GM19324 (cell line): ENCODE data around the gene RNU6-9.
"Not testable (repeated sequence)": the region's sequence is repeated elsewhere in the genome, so short reads cannot be mapped to it uniquely, and the experiment has no call there.

ENCODE experiments used
- ATAC-seq: cut with Tn5 transposase; IDR thresholded peaks from one replicate; pipeline ENCODE4 v1.9.1; 2021; ENCODE audit warnings: mild to moderate bottlenecking, moderate library complexity; ENCODE audit not compliant: unreplicated experiment, low FRiP score

Gene RNU6-9

DNA sequence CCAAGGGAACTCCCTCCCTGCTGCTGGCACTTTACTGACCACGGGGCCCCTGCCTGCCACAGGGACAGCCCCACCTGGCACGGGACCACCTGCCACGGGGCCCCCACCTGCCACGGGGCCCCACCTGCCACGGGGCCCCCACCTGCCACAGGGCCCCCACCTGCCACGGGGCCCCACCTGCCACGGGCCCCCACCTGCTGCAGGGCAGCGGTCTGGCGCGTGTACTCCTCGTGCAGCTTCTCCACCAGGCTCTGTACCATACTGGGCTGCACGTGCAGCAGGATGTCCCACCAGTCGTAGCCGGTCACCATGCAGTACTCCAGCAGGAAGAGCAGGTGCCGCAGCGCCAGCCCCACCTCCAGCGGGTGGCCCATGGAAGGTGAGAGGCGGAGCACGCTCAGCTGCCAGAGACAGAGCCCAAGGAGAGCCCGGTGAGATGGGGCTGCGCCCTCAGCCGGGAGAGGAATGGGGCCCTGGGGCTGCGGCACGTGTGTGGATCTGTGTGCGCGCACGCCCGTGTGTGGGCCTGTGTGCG lies 16.4 kb upstream of the RNU6-9 start:
- ATAC-seq = no peak

GRCh38 chr19:877992-878660 lies 15.2 kb upstream of the RNU6-9 start:
- not testable (repeated sequence) for ATAC-seq

- not testable (repeated sequence) for ATAC-seq
These were observed 14.3 kb upstream of the RNU6-9 start for GRCh38 chr19:878751-879561.

- no peak for ATAC-seq
These were observed 13.4 kb upstream of the RNU6-9 start for GRCh38 chr19:879711-880438.

DNA sequence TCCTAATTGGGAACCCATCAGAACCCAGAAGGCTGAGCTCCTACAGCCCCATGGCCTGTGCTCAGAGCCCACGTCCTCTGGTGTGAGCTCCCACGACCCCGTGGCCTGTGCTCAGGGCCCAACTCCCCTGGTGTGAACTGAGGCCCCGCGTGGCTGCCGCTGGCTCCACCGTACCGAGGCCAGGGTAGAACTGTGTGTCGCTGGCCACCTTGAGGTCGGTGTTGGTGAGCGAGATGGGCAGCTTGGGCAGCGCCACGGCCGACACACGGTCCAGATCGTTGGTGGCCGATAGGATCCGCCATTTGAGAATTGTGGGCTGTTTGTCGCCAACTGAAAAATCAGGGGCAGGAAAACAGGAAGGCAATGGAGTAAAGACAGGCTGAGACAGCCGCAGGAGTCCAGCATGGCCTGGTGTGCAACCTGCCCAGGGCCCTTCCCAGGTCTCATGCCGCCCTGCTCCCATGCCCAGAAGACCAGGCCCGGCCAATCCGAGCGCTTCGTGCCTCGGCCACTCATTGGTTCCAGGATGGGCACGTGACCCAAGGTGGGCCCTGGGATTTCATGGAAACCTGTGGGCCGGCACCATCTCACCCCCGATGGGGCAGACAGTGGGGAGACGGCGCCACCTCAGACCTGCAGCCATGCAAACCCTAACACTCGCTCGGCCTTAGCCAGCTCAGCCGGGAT lies 11.8 kb upstream of the RNU6-9 start:
- ATAC-seq = no peak

DNA sequence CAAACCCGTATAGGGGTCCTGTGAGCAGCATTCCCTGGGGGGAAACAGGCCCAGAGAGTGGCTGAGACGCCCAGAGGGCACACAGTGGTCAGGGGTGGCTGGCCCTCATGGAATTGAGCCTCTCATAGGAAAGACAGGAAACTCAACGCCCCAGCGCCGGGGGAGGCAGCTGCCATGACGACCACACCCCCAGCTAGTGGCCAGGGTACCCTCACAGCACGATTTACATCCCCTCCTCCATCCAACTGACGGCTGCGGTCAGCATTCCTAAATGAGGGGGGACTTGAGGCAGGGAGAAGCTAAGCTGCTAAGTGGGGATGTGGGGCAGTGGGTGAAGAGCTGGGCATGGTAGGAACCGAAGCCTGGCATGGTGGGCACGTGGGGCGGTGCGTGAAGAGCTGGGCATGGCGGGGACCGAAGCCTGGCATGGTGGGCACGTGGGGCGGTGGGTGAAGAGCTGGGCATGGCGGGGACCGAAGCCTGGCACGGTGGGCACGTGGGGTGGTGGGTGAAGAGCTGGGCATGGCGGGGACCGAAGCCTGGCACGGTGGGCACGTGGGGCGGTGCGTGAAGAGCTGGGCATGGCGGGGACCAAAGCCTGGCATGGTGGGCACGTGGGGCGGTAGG lies 10.3 kb upstream of the RNU6-9 start:
- no peak for ATAC-seq

DNA sequence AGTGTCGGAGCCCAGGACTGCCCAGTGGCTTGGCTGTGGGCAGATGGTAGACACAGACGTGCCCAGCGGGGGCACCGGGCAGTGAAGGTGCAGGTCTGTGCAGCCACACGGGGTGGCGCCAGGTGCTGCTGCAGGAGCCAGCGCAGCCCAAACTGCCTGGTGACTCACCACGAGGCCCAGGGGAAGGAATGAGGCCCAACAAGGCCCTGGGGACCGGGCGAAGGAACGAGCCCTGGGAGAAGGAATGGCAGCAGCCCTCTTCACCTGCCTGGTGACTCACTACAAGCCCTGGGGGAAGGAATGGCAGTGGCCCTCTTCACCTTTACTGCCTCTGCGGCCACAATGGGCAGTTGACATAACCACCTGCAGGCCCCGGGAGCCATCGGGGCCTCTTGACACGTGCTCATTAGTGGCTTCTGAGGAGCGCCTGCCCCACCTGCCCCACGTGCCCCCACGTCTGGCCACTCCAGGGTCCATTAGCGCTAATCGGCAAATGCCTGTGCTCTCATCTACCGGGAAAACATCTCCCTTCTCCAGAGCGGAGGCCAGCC lies 9.5 kb upstream of the RNU6-9 start:
- no peak for ATAC-seq

DNA sequence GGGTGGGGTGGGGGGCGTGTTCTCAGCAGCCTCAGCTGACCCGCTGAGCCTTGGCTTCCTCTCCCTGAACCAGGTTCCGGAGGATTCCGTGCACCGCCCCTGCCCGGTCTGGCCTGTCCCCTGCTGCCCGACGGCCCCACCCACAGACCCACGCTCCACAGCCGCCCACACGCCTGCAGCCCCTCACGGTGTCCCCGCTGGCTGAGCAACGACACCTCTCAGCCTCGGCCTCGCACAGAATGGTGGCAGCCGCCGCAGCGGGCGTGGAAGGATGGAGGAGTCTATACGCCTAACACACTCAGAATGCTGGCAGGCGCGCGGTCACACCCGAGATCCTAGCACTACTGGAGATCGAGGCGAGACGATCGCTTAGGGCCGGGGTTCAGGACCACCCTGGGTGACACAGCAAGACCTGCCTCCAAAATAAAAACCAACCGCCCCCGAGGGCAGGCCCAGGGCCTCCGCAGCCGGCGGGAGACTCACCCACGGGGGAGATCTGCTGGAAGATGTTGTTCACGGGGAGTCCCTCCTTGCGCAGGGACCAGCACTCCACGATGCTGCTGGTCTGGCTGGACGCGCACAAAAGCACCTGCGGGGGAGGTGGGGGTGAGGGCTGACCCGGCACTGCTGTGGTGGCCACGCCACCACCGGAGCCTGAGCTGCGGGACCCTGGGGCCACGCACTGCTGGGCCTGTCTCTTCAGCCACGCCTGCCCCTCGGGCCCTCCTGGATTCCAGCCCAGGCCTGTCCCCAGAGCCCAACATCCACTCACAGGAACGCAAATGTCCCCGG lies 8.7 kb upstream of the RNU6-9 start:
- ATAC-seq = no peak

- ATAC-seq = no peak
These were observed 7.6 kb upstream of the RNU6-9 start for GRCh38 chr19:885536-886224.

- no peak for ATAC-seq
These were observed 6.2 kb upstream of the RNU6-9 start for GRCh38 chr19:887072-887471.

DNA sequence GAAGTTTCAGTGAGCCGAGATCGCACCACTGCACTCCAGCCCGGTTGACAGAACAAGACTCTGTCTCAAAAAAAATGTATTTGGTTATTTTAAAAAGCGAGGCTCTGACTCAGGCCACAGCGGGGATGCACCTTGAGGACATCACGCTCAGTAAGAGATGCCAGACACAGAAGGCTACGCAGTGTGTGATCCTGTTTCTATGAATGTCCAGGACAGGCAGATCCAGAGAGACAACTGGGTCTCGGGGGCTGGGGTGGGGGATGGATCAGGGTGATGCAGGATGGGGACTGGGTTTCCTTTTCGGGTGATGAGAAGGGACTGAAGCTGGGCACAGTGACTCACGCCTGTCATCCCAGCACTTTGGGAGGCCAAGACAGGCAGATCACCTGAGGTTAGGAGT lies 5.7 kb upstream of the RNU6-9 start:
- no peak for ATAC-seq

- ATAC-seq = no peak
These were observed 4.5 kb upstream of the RNU6-9 start for GRCh38 chr19:888581-889385.

GRCh38 chr19:889662-890295 lies 3.5 kb upstream of the RNU6-9 start:
- no peak for ATAC-seq

DNA sequence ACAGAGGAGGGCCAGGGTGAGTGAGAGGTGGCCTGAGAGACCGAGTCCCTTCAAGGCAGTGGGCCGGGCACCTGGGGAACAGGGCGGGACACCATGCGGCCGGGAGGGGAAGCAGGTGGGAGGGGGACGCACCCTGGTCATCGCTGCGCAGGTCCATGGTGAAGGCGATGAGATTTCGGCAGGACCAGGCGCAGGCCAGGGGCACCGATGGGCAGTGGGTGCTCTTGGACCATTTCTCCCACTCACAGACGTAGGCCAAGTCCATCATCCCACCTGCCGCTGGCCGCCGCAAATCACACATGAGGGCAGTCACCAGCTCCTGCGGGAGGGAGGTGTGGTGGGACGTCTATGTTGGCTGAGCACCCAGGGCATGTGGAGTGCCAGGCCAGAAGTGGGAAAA lies 2.5 kb upstream of the RNU6-9 start:
- ATAC-seq = no peak

DNA sequence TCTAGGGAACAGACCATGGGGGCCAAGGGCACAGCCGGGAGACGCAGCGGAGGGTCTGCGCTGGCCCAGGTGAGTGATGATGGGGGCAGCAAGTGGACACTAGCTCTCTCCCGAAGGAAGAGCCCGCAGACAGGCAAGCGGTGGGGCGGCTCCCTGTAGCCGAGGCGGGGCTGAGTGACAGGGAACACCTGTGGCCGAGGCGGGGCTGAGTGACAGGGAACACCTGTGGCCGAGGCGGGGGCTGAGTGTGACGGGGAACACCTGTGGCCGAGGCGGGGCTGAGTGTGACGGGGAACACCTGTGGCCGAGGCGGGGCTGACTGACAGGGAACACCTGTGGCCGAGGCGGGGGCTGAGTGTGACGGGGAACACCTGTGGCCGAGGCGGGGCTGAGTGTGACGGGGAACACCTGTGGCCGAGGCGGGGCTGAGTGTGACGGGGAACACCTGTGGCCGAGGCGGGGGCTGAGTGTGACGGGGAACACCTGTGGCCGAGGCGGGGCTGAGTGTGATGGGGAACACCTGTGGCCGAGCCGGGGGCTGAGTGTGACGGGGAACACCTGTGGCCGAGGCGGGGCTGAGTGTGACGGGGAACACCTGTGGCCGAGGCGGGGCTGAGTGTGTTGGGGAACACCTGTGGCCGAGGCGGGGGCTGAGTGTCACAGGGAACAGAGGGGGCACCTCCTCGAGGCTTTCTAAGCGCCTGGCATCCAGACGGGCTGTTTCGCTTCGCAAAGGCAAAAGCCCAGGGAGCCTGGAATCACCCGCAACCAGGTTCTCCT lies 1.7 kb upstream of the RNU6-9 start:
- ATAC-seq = not testable (repeated sequence)

GRCh38 chr19:892243-892893 lies 916 bp upstream of the RNU6-9 start:
- ATAC-seq = no peak
